HCT116 (cell line): Measurements from ENCODE around the gene CCDC146.
"Not testable (repeated sequence)": the region's sequence is repeated elsewhere in the genome, so short reads cannot be mapped to it uniquely, and the experiment has no call there.

Experiments
- CEBPB ChIP-seq: IDR thresholded peaks from 2 replicates; pipeline ENCODE4 v1.6.1; 2012; ENCODE audit warnings: low read depth
- EGR1 ChIP-seq: IDR thresholded peaks from 2 replicates; pipeline ENCODE4 v1.6.1; 2012; ENCODE audit warnings: low read depth
- ELF1 ChIP-seq: IDR thresholded peaks from 2 replicates; pipeline ENCODE4 v1.6.1; 2012; ENCODE audit warnings: low read depth, borderline replicate concordance
- EZH2 ChIP-seq: fragments of 200-600 bp; sonication (generic); IDR thresholded peaks from 2 replicates; pipeline ENCODE4 v1.6.1; 2017; ENCODE audit warnings: antibody characterized with exemption, mixed run types
- FOSL1 ChIP-seq: IDR thresholded peaks from 2 replicates; pipeline ENCODE4 v1.6.1; 2012; ENCODE audit warnings: low read depth
- JUND ChIP-seq: IDR thresholded peaks from 2 replicates; pipeline ENCODE4 v1.6.1; 2012
- POLR2A ChIP-seq: IDR thresholded peaks from 2 replicates; pipeline ENCODE4 v1.7.0; 2011; ENCODE audit warnings: borderline replicate concordance; ENCODE audit not compliant: insufficient read depth, insufficient read length; ENCODE audit errors: extremely low read depth
- POLR2AphosphoS5 ChIP-seq: IDR thresholded peaks from 2 replicates; pipeline ENCODE4 v1.6.1; 2011; ENCODE audit warnings: mild to moderate bottlenecking, low read depth, low read length, moderate library complexity
- REST ChIP-seq: IDR thresholded peaks from 2 replicates; pipeline ENCODE4 v1.6.1; 2012; ENCODE audit warnings: low read depth
- SRF ChIP-seq: IDR thresholded peaks from 2 replicates; pipeline ENCODE4 v1.6.1; 2012; ENCODE audit warnings: low read depth
- YY1 ChIP-seq: IDR thresholded peaks from 2 replicates; pipeline ENCODE4 v1.6.1; 2011; ENCODE audit warnings: low read length, low read depth, moderate library complexity, mild to moderate bottlenecking; ENCODE audit not compliant: insufficient replicate concordance; ENCODE audit errors: extremely low read depth
- ZFX ChIP-seq: fragments of 450-650 bp; IDR thresholded peaks from 2 replicates; pipeline ENCODE4 v1.6.1; 2017
- ZNF274 ChIP-seq: fragments of 200-500 bp; sonication (Bioruptor generic); IDR thresholded peaks from 2 replicates; pipeline ENCODE4 v1.6.1; 2014; ENCODE audit warnings: mild to moderate bottlenecking, low read depth, low read length, inconsistent platforms
- TF ChIP-seq, protein P1 (sequence below), 3 experiments: fragments of 200-600 bp in 1 of 3; sonication (generic) in 1 of 3; IDR thresholded peaks in 2 of 3; conservative IDR thresholded peaks in 1 of 3; 2 replicates each; pipeline ENCODE4 v1.5.1; 2012 to 2017; ENCODE audit warnings: low read depth in 2 of 3, low read length in 2 of 3, antibody characterized with exemption in 1 of 3, borderline replicate concordance in 1 of 3, control low read depth in 1 of 3, mild to moderate bottlenecking in 1 of 3, mixed read lengths in 1 of 3, mixed run types in 1 of 3, moderate library complexity in 1 of 3; ENCODE audit not compliant: insufficient read depth in 1 of 3

- TF ChIP-seq, protein P1, sequence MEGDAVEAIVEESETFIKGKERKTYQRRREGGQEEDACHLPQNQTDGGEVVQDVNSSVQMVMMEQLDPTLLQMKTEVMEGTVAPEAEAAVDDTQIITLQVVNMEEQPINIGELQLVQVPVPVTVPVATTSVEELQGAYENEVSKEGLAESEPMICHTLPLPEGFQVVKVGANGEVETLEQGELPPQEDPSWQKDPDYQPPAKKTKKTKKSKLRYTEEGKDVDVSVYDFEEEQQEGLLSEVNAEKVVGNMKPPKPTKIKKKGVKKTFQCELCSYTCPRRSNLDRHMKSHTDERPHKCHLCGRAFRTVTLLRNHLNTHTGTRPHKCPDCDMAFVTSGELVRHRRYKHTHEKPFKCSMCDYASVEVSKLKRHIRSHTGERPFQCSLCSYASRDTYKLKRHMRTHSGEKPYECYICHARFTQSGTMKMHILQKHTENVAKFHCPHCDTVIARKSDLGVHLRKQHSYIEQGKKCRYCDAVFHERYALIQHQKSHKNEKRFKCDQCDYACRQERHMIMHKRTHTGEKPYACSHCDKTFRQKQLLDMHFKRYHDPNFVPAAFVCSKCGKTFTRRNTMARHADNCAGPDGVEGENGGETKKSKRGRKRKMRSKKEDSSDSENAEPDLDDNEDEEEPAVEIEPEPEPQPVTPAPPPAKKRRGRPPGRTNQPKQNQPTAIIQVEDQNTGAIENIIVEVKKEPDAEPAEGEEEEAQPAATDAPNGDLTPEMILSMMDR (IDR thresholded peaks at IDR 0.05 in 2 of 3, conservative IDR thresholded peaks at IDR 0.05 in 1 of 3; ENCODE audit: borderline replicate concordance in 1 of 3, insufficient read depth in 1 of 3, low read depth in 2 of 3, low read length in 2 of 3): not testable (repeated sequence)
- TF ChIP-seq SRF, EGR1, POLR2A, YY1, EZH2, ZNF274, ELF1, POLR2AphosphoS5, REST, FOSL1, CEBPB, ZFX, JUND: not testable (repeated sequence)
Observed at GRCh38 chr7:77177321-77177904, 55.0 kb downstream of the CCDC146 start.
